PC-9 (cell line): ENCODE measurements around the gene TMEM25.

Experiments
- CTCF ChIP-seq: fragments of 200-600 bp; sonication (generic); conservative IDR thresholded peaks from 2 replicates; pipeline ENCODE4 v1.6.1; 2017; ENCODE audit warnings: mixed run types, antibody characterized with exemption, mild to moderate bottlenecking, moderate library complexity
- EZH2 ChIP-seq: fragments of 200-600 bp; sonication (generic); IDR thresholded peaks from 2 replicates; pipeline ENCODE4 v1.8.0; 2017; ENCODE audit warnings: antibody characterized with exemption, low read depth

GRCh38 chr11:118545533-118545932, 14.5 kb downstream of the TMEM25 start:
- no peak for TF ChIP-seq CTCF
- TF ChIP-seq EZH2 = no peak
